Stimulated activated CD8-positive, alpha-beta memory T cell treated with anti-CD3 and anti-CD28 coated beads, Interleukin-7, amount 100 ng/mL, for 4 hours (primary cell): ENCODE results near the gene RABGAP1L.
"Not testable (repeated sequence)": the region's sequence is repeated elsewhere in the genome, so short reads cannot be mapped to it uniquely, and the experiment has no call there.

Experiments
- DNase-seq, 2 donors: peaks; one replicate each; pipeline ENCODE4 v3.0.0-alpha.2; 2020; ENCODE audit warnings: low read depth in 2 of 2

The RABGAP1L gene

GRCh38 chr1:174660476-174660875 is 501.2 kb downstream of the RABGAP1L start:
- DNase-seq, result no peak

DNA sequence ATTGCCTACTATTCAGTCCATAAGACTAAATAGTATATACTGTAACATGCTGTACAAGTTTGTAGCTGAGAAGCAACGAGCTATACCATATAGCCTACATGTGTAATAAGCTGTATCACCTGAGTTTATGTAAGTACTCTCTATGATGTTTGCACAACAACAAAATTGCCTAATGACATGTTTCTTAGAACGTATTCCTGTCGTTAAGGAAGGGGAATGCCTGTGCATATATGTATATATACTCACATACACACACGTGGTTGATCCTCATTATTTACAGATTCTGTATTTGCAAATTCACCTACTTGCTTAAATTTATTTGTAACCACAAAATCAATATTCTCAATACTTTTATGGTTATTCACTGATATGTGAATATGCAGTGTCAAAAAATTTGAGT is 504.0 kb downstream of the RABGAP1L start:
- DNase-seq, result no peak

DNA sequence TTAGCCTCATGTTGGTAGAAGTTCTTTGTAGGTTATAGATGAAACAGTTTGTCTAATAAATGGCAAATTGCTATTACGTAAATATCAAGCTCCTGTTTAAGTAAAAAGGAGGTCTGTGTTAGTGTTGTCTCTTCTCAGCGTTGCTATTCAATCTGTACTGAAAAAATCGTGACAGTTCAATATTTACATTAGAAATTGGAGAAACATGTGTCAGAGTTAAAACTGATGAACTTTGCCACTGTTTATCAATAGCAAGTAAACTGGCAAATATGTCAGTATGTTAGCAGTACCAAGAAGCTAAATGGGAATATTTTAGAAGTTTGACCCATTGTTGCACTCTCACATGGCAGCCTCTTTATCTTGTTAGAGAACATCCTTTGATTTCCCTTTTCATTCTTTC is 506.9 kb downstream of the RABGAP1L start:
- no peak for DNase-seq

- DNase-seq, result no peak
Observed at GRCh38 chr1:174671826-174672225, 512.5 kb downstream of the RABGAP1L start.

- no peak for DNase-seq
Observed at GRCh38 chr1:174676856-174677255, 517.5 kb downstream of the RABGAP1L start.

DNA sequence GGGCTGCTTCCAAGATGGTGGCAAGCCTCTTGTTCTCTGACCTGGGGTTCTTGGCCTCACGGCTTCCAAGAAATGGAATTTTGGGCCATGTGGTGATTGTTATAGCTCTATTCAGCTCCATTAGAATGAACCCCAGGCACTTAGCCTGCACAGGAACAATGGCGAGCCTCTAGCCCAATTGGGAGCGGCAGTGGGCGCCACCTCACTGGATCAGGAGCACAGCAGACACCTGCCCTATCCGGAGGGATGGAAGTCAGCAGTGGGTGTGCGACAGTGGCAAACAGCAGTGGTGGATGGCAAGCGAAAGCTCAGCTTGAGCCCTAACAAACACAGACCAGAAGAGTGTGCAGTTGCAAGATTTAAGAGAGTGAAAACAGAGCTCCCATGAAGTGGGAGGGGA is 519.3 kb downstream of the RABGAP1L start:
- DNase-seq, result no peak

GRCh38 chr1:174680101-174680500 is 520.8 kb downstream of the RABGAP1L start:
- no peak for DNase-seq

DNA sequence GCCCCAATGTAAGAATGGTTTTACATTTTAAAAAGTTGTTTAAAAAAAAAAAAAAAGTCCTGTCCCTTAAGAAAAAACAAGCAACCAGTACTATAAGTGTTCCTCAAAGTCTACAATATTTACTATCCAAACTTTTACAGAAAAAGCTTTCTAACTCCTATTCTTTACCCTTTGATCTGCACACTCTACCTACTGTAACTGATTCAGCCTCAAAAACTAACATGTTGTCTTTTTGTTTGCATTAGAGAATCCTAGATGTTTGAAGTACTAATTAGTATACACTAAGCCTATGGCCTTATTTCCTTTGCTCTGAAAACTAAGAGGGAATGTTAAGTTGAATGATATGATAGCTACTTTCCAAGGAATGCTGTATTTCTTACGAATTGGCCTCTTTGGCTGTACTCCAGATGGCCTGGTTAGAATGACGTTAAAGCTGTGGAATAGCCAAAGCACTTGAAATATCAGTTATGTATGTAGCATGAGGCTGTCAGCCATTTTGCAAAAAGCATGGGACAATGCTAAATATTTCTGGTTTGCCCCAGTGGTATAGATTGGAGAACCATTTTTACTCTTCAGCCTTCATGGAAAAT is 523.2 kb downstream of the RABGAP1L start:
- no peak for DNase-seq

DNA sequence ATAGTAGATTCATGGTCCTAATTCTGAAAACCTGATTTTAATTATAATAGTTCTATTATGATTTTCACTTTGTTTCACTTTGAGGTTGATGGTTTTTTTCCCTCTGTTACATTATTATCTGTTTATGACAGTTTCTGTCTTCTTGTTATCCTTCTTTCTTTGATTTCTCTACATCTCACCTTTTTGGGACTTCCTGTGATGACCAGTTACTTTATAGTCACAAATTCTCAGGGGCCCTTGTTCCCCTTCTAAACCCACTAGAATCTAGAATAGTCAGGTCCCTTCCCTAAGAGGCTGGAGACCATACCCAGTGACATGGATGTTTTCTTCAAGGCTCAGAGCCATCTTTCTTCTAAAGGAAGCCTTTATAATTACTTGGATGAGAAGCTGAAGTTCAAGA is 526.9 kb downstream of the RABGAP1L start:
- no peak for DNase-seq

GRCh38 chr1:174689524-174689923 is 530.2 kb downstream of the RABGAP1L start:
- no peak for DNase-seq

- DNase-seq, result no peak
Observed at GRCh38 chr1:174690266-174690665, 530.9 kb downstream of the RABGAP1L start.

DNA sequence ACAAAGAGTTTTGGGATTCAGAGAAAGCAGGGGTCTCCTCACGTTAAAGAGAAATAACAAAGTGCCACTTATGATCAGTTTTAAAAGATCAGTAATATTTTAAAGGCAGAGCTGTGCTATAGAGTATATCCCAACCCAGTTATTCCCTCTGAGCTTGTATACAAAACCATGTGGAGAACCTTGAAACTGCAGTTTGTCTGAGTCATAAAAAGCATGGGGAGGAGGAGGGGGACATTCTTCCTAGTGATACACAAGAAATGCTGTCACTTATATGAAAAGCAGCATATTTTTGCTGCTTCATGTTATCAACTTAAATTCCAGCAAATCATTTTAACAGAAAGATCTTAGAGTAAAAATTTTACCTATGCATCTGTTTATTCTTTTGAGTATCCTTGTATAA is 533.0 kb downstream of the RABGAP1L start:
- DNase-seq, result no peak

DNA sequence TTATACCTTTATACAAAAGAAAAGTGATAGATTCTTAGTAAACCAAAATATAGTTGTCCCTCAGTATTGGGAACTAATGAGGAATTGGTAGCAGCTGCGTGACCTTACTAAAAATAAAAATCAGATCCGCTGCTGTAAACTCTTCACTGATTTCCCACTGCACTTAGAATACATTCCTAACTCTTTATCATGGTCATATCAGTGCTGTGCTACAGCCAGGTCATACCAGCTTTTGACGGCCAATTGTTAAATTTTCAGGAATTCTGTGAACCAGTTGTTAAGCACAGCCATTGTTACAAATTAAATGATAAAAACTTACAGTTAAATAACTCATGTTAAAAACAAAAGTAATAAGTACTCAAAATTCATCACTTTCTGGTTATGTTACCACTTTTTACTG is 533.8 kb downstream of the RABGAP1L start:
- no peak for DNase-seq

DNA sequence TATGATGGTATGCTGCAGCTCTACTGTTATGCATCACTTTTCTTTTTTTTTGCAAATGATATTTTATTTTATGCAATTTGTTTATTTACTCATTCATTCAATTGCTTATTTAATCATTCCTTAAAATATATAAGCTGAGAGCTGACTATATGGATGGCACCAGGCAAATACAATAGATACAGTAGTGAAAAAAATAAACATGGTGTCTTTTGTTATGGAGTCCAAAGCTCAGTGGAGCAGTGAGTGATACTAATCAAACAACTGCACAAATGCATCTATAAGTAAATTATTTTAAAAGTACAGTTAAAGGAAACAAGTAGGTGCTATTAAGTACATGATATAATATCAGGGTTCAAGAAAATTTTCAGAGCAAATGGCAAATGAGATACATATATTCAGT is 534.2 kb downstream of the RABGAP1L start:
- not testable (repeated sequence) for DNase-seq

GRCh38 chr1:174696026-174696821 is 536.9 kb downstream of the RABGAP1L start:
- no peak for DNase-seq

DNA sequence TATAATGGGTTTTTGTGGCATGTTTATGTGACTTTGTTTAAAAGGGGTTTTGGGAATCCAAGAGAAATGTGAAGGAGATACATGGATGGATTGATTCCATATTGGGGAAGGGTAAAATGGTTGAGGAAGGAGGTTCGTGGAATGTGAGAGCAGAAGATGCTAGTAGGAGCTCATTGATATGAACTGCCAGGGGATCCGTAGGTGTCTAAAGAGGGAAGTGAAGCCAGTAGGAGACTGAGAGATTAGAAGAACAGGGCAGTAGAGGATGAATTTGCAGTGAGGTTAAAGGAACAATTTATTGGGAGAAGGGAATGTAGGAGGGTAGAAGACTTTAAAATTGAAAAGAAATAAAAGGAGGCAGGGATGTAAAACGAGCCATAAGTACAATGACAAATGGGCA is 541.0 kb downstream of the RABGAP1L start:
- no peak for DNase-seq

DNA sequence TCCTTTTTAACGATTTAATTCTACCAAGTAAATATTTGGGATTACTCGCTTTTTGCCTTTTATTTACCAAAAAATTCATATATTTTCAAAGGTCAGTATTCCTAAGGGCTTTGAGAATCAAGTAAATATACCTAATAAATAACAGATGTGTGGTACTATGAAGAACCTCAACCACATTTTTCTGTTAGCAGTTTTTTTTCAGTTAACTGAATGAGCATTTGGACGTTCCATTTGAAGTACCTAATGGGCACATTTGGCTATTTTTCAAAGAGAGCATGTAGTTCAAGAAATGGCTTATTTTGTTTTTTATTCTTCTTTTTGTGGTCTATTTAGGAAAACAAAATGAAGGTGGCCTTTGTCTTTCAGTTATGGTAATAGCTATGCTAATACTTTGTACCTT is 541.5 kb downstream of the RABGAP1L start:
- DNase-seq, result no peak

DNA sequence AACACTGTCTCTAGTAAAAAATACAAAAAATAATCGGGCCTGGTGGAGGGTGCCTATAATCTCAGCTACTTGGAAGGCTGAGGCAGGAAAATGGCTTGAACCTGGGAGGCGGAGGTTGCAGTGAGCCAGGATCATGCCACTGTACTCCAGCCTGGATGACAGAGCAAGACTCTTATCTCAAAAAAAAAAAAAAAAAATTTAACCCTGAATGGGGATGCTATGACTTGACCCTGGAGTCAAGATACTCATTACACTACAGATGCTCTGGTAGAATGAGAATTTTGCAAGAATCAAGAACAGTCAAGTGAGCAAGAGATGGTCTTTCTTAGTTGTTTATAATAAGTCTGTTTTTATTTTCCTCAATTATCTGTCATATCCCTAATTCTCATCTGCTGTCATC is 542.2 kb downstream of the RABGAP1L start:
- DNase-seq, result no peak

- no peak for DNase-seq
Observed at GRCh38 chr1:174702011-174702410, 542.7 kb downstream of the RABGAP1L start.

DNA sequence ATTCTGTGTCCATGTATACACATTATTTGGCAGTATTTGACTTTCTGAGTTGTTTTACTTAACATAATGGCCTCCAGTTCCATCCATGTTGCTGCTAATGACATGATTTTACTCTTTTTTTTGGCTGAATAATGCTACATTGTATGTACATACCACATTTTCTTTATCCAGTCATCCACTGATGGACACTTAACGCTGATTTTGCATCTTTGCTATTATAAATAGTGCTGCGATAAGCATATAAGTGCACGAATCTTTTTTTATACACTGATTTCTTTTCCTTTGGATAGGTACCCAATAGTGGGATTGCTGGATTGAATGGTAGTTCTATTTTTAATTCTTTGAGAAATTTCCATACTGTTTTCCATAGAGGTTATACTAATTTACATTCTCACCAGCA is 544.0 kb downstream of the RABGAP1L start:
- DNase-seq, result no peak

DNA sequence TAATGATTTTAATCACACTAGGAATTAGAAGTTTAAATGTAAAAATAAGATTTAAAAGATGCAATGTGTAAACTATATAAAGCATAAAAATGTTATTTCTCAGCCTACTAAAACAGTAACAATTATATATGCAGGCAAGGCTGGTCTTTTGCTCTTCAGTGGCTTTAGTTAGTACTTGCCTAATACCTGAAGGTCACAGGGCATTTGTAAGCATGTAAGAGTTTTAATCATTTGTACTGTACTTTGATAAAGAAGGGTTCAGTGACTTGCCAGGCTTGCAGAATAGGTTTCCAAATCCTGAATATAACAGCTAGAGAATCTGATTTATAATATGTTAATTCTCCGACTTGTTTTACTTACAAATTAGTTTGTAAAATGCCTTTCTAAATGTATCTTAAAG is 545.0 kb downstream of the RABGAP1L start:
- no peak for DNase-seq

GRCh38 chr1:174710868-174711845 is 551.8 kb downstream of the RABGAP1L start:
- DNase-seq, result no peak
